ENCODE measurements around the gene GNG14.
"Not testable (repeated sequence)": the region's sequence is repeated elsewhere in the genome, so short reads cannot be mapped to it uniquely, and the experiment has no call there.

The GNG14 gene

DNA sequence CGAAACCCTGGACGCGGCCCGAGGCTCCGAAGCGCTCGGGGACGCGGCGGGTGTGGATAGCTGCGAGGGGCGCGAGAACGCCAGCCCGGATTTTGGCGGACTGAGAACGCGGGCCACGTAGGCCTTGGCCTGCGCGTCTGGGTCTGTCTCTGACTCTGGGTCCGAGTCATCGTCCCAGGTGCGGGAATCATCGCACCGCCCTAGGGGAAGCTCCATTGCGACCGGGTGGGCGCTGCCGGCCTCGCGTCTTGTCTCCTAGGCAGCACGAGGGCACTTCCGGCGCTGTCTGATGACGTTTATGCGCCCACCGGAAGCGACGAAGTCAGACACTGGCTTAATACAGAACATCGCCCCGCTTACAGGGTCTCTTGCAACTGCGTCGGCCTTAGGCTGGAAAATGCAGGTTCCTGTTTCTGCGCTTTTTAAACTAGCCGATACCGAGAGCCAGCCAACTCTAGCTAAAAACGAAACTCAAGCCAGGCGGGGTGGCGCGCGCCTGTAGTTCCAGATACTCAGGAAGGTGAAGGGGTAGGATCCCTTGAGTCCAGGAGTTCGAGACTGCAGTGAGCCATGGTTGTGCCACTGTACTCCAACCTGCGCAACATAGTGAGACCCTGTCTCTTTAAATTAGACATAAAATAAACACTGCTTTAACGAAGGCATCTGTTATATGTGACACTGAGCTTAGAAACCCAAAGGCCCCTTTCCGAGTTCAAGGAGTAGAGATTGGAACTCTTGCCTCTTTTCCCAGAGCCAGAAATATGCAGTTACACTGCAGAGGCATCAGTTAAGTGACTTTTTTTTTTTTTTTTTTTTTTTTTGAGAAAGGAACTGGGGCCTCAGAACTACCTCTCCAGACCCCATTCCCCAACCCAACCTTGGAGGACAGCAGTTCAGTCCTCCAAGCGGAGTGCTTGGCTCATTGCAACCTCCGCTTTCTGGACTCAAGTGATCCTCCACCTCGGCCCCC, 8.9 kb downstream of the GNG14 start, which contains the start of gene FBXW9:
Gene FBXW9, minus strand, starts transcription at position 266 of the 970 bp plus-strand sequence. Its CDS starts 50 bp downstream, at position 216.
- DNase-seq = peak; percentile 97

DNA sequence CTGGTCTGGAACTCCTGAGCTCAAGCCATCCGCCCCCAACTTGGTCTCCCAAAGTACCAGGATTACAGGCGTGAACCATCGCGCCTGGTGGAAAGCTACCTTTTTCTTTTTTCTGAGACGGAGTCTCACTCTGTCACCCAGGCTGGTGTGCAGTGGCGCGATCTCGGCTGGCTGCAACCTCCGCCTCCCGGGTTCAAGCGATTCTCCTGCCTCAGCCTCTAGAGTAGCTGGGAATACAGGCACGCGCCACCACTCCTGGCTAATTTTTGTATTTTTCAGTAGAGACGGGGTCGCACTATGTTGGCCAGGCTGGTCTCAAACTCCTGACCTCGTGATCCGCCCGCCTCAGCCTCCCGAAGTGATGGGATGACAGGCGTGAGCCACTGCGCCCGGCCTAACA, 9.6 kb downstream of the GNG14 start:
- not testable (repeated sequence) for DNase-seq

DNA sequence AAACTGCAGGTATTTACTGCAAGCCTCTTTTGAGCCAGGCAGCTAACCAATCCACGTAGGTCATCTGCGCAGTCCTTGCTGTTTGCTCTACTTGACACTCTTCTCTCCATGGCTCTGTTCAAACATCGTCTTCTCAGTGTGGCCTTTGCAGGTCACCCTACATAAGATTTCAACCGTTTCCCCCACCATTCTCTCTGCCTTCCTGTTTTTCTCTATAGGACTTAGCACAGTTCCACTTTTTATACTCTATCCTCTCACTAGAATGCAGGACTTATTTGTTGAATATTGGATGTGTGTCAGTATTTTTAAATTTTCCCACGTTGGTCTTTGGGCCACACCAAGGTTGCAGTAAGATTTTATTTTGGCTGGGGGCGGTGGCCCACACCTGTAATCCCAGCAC, 10.3 kb downstream of the GNG14 start:
- DNase-seq = no peak

DNA sequence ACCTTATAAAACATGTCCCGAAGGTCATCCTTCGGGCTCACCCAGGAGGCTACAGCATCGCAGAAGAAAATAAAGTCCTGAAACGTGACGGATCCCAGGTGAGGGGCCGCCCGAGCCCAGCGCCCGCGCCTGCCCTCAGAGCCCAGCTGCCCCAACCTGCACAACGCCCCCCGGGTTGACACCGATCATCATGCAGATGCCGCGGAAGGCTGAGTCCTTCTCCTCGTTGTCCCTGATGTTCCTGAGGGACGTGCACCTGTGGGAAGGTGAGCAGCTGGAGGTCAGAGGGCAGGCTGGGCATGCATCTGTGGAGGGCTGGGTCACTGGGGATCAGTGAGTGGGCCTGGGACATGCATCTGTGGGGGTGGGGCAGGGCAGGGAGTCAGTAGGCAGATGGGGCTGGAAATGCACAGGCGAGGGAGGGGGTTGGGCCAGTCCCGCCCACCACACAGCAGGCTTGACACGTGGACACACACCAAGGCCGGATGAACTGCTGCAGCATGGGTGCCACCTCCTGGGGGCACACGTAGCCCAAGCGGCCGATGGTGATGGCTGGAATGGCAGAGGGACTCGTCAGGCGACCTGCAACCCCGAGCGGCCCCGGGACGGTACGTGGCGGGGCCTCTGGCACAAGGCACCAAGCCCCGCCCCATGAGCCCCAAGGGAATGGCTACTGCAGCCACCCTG, 13.9 kb downstream of the GNG14 start:
- DNase-seq = no peak

DNA sequence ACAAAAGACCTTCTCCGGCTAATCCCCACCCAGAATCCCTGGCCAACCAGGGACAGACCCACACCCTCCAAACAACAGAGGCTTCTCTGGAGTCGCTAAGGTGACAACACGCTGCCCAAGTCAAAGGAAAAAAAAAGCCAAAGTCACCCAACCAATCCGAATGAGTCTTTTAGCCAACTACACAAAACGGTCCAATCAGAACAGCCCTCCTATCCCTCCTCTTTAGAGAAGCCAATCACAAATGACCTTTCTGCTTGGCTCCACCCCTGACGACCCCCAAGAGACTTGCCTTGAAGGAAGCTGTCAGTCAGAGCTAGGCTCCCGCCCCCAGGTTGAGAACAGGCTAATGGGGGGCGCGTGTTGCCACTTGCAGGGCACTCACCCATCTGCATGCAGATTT, 15.2 kb downstream of the GNG14 start:
- peak; percentile 48 for DNase-seq

DNA sequence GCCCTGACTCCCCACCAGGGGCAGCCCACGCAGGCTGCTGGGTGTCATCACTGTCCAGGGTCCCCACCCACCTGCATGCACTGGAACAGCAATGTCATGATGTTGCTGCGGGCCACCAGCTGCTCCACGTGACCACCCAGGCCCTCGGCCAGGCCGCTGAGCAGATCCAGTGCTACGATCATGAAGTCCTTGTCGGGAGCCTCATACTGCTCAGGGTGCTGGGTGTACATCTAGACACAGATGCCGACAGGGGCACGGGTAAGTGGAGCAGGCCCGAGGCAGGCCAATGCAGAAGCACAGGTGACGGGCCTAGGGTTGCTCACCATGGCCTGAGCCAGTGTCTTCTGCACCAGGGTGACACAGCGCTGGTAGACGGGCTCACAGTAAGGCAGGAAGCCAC, 17.4 kb downstream of the GNG14 start:
- no peak for DNase-seq

DNA sequence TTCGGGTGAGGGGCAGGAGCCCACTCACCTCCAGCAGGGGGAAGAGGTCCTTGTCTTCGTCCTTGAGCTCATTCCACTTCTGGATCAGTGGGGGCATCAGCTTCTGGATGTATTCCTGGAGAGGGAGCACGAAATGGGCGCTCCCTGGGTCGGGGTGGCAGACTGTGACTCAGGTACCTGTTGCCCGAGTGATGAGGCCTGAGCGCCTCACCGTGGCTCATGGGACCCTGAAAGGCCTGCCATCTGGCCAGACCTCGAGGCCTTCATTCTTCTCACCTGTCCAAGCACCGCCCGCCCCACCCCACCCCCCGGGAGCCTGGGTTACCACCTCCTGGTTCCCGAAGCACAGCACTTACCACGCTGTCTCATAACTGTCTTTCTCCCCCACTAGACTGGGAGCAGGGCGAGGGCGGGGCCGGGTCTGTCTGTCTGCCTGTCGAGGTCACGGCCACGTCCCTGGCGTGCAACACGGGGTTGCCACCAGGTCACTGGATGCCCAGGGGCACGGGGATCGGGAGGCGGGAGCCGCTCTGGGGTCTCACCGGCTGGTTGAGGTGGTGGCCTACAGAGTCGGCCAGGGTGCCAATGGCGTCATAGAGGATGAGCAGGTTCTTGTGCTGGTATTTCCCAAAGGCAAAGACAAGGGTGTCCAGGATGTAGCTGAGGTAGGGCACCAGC, 18.0 kb downstream of the GNG14 start:
- DNase-seq = no peak

DNA sequence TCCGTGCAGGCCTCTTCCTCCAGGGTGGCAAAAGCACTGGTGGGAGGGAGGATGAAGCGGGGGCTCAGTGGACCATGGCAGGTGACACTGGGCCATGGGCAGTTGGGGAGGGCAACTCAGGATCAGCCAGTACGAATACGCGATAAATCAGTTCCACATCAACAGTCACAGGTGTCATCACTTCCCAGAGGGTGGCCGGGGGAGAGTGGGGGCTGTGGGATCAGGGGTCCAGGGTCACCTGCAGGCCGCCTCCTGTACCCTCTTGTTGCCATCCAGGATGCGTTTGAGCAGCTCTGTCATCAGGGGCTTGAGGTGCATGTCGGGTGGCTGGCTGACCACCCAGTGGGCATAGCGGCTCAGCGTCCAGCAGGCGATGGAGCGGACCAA, 18.5 kb downstream of the GNG14 start:
- DNase-seq = no peak

DNA sequence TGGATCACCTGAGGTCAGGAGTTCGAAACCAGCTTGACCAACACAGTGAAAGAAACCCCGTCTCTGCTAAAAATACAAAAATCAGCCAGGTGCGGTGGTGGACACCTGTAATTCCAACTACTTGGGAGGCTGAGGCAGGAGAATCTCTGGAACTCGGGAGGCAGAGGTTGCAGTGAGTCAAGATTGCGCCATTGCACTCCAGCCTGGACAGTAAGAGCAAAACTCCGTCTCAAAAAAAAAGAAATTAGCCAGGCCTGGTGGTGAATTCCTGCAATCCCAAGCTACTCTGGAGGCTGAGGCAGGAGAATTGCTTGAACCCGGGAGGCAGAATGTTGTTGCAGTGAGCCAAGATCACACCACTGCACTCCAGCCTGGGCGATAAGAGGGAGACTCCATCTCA, 20.8 kb downstream of the GNG14 start:
- DNase-seq = no peak

DNA sequence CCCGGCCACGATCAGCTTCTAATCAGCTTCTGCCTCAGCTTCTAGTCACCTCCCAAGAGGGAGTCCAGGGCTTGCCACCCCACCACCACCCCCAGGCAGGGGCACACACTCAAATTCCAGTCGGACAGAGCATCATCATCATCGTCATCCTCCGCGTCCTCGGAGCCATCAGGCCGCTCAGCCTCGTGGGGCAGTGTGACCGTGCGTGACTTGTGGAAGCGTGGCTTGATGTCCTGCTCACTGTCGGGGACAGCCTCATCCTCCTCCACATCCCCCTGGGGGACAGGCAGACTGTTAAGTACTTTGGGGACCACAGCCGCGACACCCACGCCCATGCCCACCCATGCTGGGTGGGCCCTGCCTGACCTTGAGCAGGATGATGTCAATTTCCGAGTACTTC, 23.4 kb downstream of the GNG14 start:
- DNase-seq = no peak

DNA sequence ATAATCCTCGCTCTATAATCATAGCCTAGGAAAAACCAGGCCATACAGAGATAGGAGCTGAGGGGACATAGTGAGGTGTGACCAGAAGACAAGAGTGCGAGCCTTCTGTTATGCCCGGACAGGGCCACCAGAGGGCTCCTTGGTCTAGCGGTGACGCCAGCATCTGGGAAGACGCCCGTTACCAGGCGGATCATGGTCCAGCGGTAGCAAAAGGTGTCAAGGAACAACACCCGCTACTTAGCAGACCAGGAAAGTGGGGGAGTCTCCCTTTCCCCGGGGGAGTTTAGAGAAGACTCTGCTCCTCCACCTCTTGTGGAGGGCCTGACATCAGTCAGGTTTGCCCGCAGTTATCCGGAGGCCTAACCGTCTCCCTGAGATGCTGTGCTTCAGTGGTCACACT, 24.3 kb downstream of the GNG14 start:
- not testable (repeated sequence) for DNase-seq

DNA sequence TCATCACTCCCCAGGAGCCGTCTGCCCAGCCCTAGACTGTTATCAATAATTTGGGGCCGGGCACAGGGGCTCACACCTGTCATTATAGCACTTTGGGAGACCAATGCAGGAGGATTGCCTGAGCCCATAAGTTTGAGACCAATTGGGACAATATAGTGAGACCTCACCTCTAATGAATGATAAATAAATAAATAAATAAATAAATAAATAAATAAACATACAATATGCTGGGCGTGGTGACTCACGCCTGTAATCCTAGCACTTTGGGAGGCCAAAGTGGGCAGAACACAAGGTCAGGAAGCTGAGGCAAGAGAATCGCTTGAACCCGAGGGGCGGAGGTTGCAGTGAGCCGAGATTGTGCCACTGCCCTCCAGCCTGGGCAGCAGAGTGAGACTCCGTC, 25.5 kb downstream of the GNG14 start:
- not testable (repeated sequence) for DNase-seq

DNA sequence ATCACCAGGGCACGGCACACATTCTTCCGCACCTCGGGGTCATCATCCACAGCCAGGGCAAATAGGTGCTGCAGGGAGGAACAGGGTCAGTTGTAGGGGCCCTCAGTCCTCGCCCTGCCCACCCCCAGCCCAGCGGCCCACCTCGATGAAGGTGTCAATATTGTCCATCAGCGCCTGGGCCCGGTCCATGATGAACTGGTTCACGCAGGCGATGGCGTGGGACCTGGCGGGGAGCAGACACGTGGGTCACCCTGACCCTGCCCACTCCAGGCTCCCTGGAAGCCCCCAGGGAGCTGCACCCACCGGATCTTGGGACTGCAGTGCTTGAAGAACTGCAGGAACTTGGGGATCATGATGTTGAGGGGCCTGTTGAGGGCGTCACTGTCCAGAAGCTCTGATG, 27.3 kb downstream of the GNG14 start:
- DNase-seq = no peak

DNA sequence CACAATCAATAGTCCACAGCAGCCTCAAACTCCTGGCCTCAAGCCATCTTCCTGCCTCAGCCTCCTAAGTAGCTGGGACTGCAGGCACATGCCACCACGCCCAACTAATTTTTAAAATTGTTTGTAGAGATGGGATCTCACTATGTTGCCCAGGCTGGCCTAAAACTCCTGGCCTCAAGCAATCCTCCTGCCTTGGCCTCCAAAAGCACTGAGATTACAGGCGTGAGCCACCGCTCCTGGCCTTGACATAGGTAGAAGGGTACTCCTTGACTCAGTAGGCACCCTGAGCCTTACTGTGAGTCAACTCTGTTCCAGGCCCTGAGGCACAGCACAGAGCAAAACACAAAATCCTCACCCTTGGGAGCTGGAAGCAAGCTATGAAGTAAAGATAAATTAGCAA, 28.1 kb downstream of the GNG14 start:
- no peak for DNase-seq

DNA sequence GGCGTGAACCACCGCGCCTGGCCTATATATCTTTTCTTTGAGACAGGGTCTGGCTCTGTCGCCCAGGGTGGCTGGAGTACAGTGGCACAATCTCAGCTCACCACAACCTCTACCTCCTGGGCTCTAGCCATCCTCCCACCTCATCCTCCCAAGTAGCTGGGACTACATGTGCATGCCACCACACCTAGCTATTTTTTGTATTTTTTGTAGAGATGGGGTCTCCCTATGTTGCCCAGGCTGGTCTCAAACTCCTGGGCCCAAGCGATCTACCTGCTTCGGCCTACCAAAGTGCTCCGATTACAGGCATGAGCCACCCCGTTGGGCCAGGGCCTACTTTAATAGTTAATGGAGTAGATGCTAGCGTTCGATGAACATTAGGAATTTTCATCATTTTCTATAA, 32.5 kb downstream of the GNG14 start:
- DNase-seq = no peak

DNA sequence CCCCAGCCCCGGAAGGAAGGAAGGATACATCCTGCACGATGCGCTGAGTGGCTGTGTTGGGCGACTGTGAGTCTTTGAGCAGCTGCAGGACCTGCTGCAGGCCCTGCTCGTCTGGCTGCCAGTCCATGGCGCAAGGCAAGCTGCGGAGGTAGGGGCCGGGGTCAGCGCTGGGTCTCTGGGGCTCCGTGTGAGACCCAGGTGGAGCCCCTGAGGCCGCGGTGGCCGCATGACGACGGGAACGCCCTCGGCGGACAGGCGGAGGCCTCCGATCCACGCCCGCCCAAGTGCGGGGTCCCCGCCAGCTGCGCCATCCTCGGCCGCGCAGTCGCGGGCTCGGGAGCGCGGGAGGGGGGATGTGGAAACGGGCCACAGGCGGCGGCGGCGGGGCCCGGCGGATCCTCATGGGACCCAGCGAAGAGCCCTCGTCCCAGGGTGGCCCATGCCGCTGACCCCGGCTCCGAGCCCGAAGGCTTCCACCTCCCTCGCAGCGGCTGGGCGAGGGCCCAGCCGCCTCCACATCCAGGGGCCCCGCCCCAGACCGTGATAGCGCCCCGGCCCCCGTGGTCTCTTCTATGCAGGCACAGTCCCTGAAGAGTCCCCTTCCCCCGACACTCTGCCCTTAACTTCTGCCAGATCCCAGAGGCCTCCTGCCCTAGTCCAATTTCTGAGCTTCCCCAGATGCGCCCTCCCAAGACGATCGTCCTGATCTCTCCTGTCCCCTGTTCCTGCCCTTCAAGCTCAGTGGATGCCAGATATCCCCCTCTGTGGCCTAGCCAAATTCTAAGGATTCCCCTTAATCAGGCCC, 33.3 kb downstream of the GNG14 start:
- DNase-seq = peak; percentile 27

DNA sequence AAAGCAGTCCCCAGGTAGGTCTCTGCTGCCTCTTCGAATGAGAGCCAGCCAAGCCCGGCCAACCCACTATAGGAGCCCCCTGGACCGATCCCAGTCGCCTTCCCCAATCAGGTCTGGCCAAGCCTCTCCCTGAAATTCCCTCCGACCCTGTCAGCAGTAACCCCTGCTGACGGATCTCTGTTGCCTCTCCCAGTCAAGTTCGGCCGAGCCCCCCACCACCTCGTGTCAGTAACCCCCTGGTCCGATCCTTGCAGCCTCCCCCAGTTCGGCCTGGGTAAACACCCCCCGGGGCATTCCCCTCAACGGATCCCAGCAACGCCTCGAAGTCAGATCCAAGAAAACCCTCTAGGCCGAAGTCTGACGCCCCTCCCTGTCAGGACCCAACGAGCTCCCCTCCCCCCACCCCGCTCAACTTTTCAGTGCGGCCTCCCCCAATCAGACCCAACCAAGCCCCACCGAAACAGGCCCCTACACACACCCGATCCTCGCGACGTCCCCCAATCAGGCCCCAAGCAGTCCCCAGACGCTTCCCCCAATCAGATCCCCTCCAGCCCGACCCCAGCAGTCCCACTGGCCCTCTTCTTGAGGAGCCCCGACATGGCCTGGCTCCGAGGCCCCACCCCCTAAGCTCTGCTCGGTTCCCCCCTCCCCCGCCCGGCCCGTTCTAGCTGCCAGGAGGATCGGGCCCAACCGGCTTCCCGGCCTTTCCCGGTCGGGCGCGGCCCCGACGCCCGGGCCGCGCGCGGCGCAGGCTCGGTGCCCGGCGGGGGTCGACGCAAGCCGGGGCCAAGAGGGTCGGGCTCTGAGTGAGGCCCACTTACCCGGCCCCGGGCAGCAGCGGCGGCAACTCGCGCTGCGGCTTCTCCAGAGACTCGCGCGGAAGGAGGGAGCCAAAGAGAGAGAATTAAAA, 34.1 kb downstream of the GNG14 start:
- DNase-seq = peak; percentile 61

DNA sequence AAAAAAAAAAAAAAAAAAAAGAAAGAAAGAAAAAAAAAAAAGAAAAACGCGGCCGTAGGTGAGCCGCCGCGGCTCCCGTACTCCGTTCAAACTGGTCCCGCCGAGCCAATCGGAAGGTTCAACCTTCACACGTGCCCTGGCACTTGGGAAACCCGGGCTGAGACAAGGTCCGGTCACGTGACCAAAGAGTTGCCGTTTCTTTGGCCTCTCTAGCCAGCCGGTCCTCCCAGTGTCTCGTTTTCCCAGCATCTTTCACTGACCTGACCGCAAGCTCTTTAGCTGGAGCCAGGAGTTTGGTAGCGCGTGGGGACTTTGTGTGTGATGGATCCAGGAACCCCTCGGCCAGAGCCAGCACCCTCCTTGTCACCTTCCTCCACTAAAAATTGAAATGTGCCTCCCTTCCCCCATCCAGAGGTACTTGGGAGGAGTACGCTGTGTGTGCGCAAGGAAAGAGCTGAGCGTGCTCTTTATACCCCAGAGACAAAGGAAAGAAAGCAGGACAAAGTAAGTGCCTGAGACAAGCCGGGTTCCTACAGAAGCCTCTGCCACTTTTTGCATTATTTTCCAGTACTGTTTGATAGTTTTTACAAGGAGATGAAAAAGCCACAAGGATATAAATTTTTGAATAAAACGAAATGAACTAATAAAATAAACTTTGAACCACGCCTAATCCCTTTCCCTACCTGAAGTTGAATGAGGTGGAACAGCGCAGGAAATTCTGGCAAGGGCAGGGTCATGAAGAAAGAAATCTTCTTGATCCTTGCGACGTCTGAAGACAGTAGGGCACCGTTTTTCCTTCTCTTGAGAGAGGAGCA, 35.0 kb downstream of the GNG14 start:
- peak; percentile 95 for DNase-seq

DNA sequence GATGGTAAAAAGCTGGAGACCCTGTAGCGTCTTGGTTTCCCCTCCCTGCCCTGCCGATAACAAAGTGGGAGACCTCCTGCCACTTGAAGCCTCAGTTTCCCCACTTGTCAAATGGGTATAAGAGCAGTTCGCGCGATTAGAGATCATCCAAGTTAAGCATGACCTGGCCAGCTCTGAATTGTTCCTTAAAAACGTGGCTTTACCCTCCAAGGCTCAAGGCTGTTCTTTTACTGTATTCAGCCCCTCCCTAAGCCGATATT, 35.5 kb downstream of the GNG14 start:
- DNase-seq = peak; percentile 20

DNA sequence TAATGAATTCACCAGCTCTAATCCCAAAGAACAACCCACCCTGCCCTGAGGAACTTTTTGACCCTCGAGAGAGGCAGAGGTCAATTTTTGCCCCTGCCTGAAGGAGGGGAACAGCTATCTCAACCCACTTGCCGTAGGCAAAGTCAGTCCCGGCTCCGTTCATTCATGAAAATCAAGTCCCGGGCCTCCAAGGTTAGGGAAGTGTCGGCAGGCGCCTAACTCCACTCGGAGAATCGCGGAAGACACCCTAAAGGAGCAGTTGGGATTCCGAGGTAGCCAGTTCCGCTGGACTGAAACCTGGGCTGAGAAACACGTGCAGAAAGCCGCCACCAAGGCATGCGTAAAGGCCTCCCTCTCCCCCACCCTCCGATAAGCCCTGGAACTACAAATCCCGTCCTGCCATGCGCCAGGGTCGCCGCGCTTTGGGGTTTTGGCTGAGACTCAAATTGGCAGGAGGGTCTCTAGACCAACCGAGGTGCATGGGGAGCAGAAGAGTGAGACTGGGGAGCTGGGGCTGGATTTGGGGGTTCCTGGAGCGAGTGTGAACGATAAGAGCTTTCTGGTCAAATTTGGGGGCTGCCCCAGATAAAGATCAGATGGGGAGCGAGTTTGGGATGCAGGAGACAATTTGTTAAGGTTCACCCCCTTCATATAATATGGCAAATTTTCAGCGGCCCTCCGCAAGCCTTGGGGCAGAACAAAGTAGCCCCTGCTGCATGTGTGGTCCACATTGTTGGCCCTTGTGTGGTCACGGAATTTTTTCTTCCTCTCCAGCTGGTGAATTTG, 36.0 kb downstream of the GNG14 start, which contains the start of gene TNPO2:
Gene TNPO2, minus strand, starts transcription at position 292 of the 786 bp plus-strand sequence. CDS start 2,955 bp downstream, outside the sequence.
- DNase-seq = peak; percentile 87
